Naive thymus-derived CD4-positive, alpha-beta T cell (primary cell): ENCODE data around the gene KRTAP4-5. TPM values are rescaled to one million over a fixed set of nuclear protein-coding genes. Genes with fewer than 3 reads are reported as not detected.
"Not testable (repeated sequence)": the region's sequence is repeated elsewhere in the genome, so short reads cannot be mapped to it uniquely, and the experiment has no call there.

Experiments used
- ATAC-seq: fragments of 150-1000 bp; cut with Tn5 transposase; 2 replicates; pipeline ENCODE4 v1.10.0; 2021; ENCODE audit warnings: mild to moderate bottlenecking, moderate library complexity
- CTCF ChIA-PET: fragments of 350-600 bp; sonication (Branson Sonifier 250); formaldehyde crosslinking; loops from one replicate; lab custom pipeline; 2021; ENCODE audit warnings: antibody characterized with exemption; lab: Charles Lee
- POLR2A ChIA-PET: fragments of 350-600 bp; sonication (Branson Sonifier 250); formaldehyde crosslinking; loops from one replicate; lab custom pipeline; 2021; ENCODE audit warnings: antibody characterized with exemption, inconsistent platforms; lab: Charles Lee
- DNase-seq, 9 donors: peaks; one replicate each; pipeline versions ENCODE4 v3.0.0 to v3.0.0-alpha.2; 2020 to 2022; ENCODE audit warnings: mixed read lengths in 1 of 9
- H3K27ac ChIP-seq: one replicate; pipeline ENCODE4 v1.7.0; 2013; ENCODE audit warnings: mild to moderate bottlenecking, low read depth, low read length, moderate library complexity
- H3K27me3 ChIP-seq, 2 donors: one replicate each; pipeline ENCODE4 v1.7.0; 2013; ENCODE audit warnings: low read length in 2 of 2, mild to moderate bottlenecking in 2 of 2, moderate library complexity in 2 of 2; ENCODE audit not compliant: control insufficient read depth in 2 of 2, insufficient read depth in 2 of 2
- H3K36me3 ChIP-seq, 3 experiments: 1 replicate in 2 of 3; 2 replicates in 1 of 3; pipeline ENCODE4 v1.7.0; 2013; ENCODE audit warnings: low read length in 3 of 3, mild to moderate bottlenecking in 3 of 3, moderate library complexity in 1 of 3; ENCODE audit not compliant: insufficient read depth in 3 of 3, control insufficient read depth in 2 of 3
- H3K4me1 ChIP-seq, 2 donors: one replicate each; pipeline ENCODE4 v1.7.0; 2013; ENCODE audit warnings: low read length in 2 of 2, mild to moderate bottlenecking in 2 of 2, moderate library complexity in 1 of 2; ENCODE audit not compliant: control insufficient read depth in 2 of 2, insufficient read depth in 2 of 2
- H3K4me3 ChIP-seq: 2 replicates; pipeline ENCODE4 v1.7.0; 2013; ENCODE audit warnings: mild to moderate bottlenecking, low read length
- H3K9me3 ChIP-seq, 3 experiments: 1 replicate in 2 of 3; 2 replicates in 1 of 3; pipeline ENCODE4 v1.7.0; 2013; ENCODE audit warnings: low read length in 3 of 3; ENCODE audit not compliant: control insufficient read depth in 2 of 3
- H3K27ac Mint-ChIP-seq, 9 donors: one replicate each; pipeline ENCODE4 v1.8.0; 2020 to 2022; ENCODE audit warnings: mixed read lengths in 9 of 9, mild to moderate bottlenecking in 8 of 9, moderate library complexity in 5 of 9, inconsistent platforms in 2 of 9
- H3K27me3 Mint-ChIP-seq, 5 donors: one replicate each; pipeline ENCODE4 v1.8.0; 2021 to 2022; ENCODE audit warnings: mixed read lengths in 5 of 5, mild to moderate bottlenecking in 1 of 5
- H3K36me3 Mint-ChIP-seq, 5 donors: one replicate each; pipeline ENCODE4 v1.8.0; 2020 to 2022; ENCODE audit warnings: mixed read lengths in 5 of 5, mild to moderate bottlenecking in 3 of 5, inconsistent platforms in 1 of 5
- H3K4me1 Mint-ChIP-seq, 7 donors: one replicate each; pipeline ENCODE4 v1.8.0; 2020 to 2022; ENCODE audit warnings: mixed read lengths in 7 of 7, mild to moderate bottlenecking in 3 of 7, inconsistent platforms in 1 of 7
- H3K4me3 Mint-ChIP-seq, 10 donors: one replicate each; pipeline ENCODE4 v1.8.0; 2020 to 2022; ENCODE audit warnings: mild to moderate bottlenecking in 10 of 10, mixed read lengths in 10 of 10, moderate library complexity in 6 of 10, inconsistent platforms in 2 of 10
- H3K9me3 Mint-ChIP-seq, 11 donors: one replicate each; pipeline ENCODE4 v1.8.0; 2020 to 2022; ENCODE audit warnings: mixed read lengths in 11 of 11, mild to moderate bottlenecking in 4 of 11, inconsistent platforms in 1 of 11, moderate library complexity in 1 of 11
- intact Hi-C, 2 donors: fragments of 100-400 bp; cut with micrococcal nuclease; formaldehyde crosslinking; loops; one replicate each; pipeline ENCODE4 v1.15.1; 2023
- polyA plus RNA-seq, 2 donors: library from polyadenylated mRNA; unstranded; fragments of 300-500 nt; fragmentation: Illumina TruSeq; gene quantifications; one replicate each; pipeline ENCODE4 v1.2.3, GENCODE V29; 2021
- total RNA-seq, 6 experiments: library from RNA in 5 of 6; stranded (reverse) in 5 of 6; gene quantifications; 1 replicate in 5 of 6; 2 replicates in 1 of 6; pipeline ENCODE4 v1.2.3 and lab custom pipeline; 2021 to 2026

The KRTAP4-5 gene
- total and polyA plus RNA-seq, 7 experiments from 2014 or later: not detected

GRCh38 chr17:41151525-41151924 is 1.9 kb upstream of the KRTAP4-5 start:
- Histone ChIP-seq H3K9me3 (no peaks in the 10 kb centered on the region), H3K36me3 (no peaks in the 10 kb centered on the region), H3K27me3 (no peaks in the 10 kb centered on the region), H3K4me1 (no peaks in the 10 kb centered on the region), H3K27ac (no peak overlapping the region), H3K4me3 (no peak overlapping the region)
- intact Hi-C loops: no loop called here
- DNase-seq (no peak), ATAC-seq (no peak)
- POLR2A ChIA-PET: no interaction called here
- H3K36me3 Mint-ChIP-seq: no peaks in the 10 kb centered on the region
- H3K27ac Mint-ChIP-seq: no peak overlapping the region
- H3K9me3 Mint-ChIP-seq: peaks cover 0 to 1% (median 0%) of the 10 kb centered on the region in 11 donors
- H3K4me3 Mint-ChIP-seq: no peak overlapping the region
- H3K4me1 Mint-ChIP-seq: peaks cover 0 to 17% (median 5%) of the 10 kb centered on the region in 7 donors
- CTCF ChIA-PET: no interaction called here
- H3K27me3 Mint-ChIP-seq: peaks cover 0 to 14% (median 9%) of the 10 kb centered on the region in 5 donors

DNA sequence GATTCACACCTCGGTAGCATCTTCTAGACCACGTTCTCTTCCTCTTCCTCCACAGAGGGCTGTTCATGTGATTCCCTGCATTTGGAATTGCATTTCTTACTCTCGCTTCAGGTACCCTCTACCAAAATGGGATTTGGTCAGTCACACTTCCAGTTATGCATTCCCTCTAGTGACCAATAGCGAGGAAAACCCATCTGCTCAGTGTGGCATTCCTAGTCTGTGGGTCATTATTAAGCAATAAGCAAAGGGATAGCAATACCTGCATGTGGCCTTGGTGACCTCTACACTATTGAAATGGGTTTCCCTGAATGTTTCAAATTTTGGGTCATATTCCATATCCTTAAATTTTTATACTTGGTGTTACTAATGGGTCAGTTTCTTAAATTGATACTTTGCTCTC is 401 bp upstream of the KRTAP4-5 start:
- peaks cover 0 to 17% (median 0%) of the 10 kb centered on the region in 5 donors for H3K27me3 Mint-ChIP-seq
- H3K27ac Mint-ChIP-seq: no peak overlapping the region
- ChIA-PET POLR2A (interaction anchor here (1.0 kb wide), 1 partner anchor 42 kb away, joined by 4 read pairs; no protein-coding TSS in a partner anchor), CTCF (interaction anchor here (0.6 kb wide), 1 partner anchor 40 kb away, joined by 5 read pairs; no protein-coding TSS in a partner anchor)
- Histone ChIP-seq H3K4me3 (no peak overlapping the region), H3K27ac (no peak overlapping the region), H3K4me1 (no peaks in the 10 kb centered on the region), H3K36me3 (no peaks in the 10 kb centered on the region), H3K27me3 (no peaks in the 10 kb centered on the region), H3K9me3 (no peaks in the 10 kb centered on the region)
- intact Hi-C loops: no loop called here
- no peaks in the 10 kb centered on the region for H3K36me3 Mint-ChIP-seq
- DNase-seq (no peak), ATAC-seq (no peak)
- H3K4me1 Mint-ChIP-seq: peaks cover 0 to 19% (median 5%) of the 10 kb centered on the region in 7 donors
- peaks cover 0 to 3% (median 0%) of the 10 kb centered on the region in 11 donors for H3K9me3 Mint-ChIP-seq
- no peak overlapping the region for H3K4me3 Mint-ChIP-seq

DNA sequence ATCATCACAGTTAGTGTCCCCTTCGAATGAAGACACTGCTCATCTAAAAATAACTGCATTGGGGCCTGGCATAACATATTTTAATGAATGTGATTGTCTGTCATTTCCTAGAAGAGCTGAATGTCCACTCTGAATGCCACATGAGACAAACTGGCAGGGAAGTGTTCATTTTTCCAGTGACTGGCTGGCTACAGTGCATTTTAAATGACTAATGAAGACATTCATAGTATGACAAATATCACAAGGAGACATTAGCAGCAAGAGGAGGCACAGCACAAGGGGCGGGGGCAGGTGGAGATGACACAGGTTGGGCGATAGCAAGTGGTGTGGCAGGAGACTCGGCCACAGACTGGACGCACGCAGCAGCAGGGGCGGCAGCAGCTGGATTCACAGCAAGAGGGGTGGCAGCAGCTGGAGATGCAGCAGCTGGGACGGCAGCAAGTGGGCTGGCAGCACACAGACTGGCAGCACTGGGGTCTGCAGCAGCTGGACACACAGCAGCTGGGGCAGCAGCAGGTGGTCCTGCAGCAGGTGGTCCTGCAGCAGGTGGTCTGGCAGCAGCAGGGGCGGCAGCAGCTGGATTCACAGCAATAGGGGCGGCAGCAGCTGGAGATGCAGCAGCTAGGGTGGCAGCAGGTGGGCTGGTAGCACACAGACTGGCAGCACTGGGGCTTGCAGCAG is 514 bp downstream of the KRTAP4-5 start:
- intact Hi-C loops: not testable (repeated sequence)

GRCh38 chr17:41147531-41148204 is 2.0 kb downstream of the KRTAP4-5 start:
- Histone ChIP-seq H3K27me3 (no peaks in the 10 kb centered on the region), H3K36me3 (no peaks in the 10 kb centered on the region), H3K27ac (no peak overlapping the region), H3K4me3 (no peak overlapping the region), H3K4me1 (no peaks in the 10 kb centered on the region), H3K9me3 (peaks cover 0 to 6% (median 0%) of the 10 kb centered on the region in 3 experiments)
- no peak for DNase-seq
- peaks cover 0 to 8% (median 4%) of the 10 kb centered on the region in 7 donors for H3K4me1 Mint-ChIP-seq
- peaks cover 7 to 22% (median 9%) of the 10 kb centered on the region in 11 donors for H3K9me3 Mint-ChIP-seq
- peaks cover 0 to 15% (median 8%) of the 10 kb centered on the region in 5 donors for H3K36me3 Mint-ChIP-seq
- peak overlapping the region in 2 of 9 donors; percentile 4 to 61 for H3K27ac Mint-ChIP-seq
- ATAC-seq: no peak
- H3K27me3 Mint-ChIP-seq: peaks cover 0 to 8% (median 0%) of the 10 kb centered on the region in 5 donors
- H3K4me3 Mint-ChIP-seq: no peak overlapping the region
- intact Hi-C loops: no loop called here
- POLR2A ChIA-PET: no interaction called here
- CTCF ChIA-PET: no interaction called here

More for the DNA sequence above, 514 bp downstream of the KRTAP4-5 start:
- CTCF ChIA-PET: interaction anchor here (0.6 kb wide), 1 partner anchor 39 kb away, joined by 5 read pairs; no protein-coding TSS in a partner anchor
- H3K4me3 ChIP-seq, H3K27me3 ChIP-seq, H3K27ac ChIP-seq, POLR2A ChIA-PET, DNase-seq, H3K4me1 ChIP-seq, H3K36me3 Mint-ChIP-seq, ATAC-seq, H3K9me3 ChIP-seq, H3K36me3 ChIP-seq, H3K4me3 Mint-ChIP-seq, H3K9me3 Mint-ChIP-seq: not testable (repeated sequence)
- peak overlapping the region in 1 of 9 donors; percentile 7 for H3K27ac Mint-ChIP-seq
- peaks cover 0 to 18% (median 0%) of the 10 kb centered on the region in 5 donors for H3K27me3 Mint-ChIP-seq
- peaks cover 0 to 19% (median 5%) of the 10 kb centered on the region in 7 donors for H3K4me1 Mint-ChIP-seq

DNA sequence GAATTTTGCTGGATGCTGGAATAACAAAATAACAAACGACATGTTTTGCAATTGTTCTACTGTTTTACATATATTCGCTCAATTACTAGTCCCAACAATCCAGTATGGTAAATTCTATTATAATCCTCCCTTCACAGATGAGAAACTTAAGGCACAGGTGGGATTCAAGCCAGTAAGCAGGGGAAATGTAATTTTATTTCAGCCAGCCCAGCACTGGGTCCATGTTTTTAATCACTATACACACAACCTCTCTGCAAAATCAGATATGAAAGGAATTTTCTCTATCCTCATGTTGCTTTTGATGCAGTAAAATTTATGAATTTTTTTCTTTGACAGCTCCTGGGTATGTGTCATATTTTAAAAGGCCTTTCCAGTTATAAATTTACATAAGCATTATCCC is 4.4 kb downstream of the KRTAP4-5 start:
- Histone ChIP-seq H3K36me3 (no peaks in the 10 kb centered on the region), H3K4me1 (no peaks in the 10 kb centered on the region), H3K4me3 (no peak overlapping the region), H3K9me3 (peaks cover 0 to 8% (median 0%) of the 10 kb centered on the region in 3 experiments), H3K27ac (no peak overlapping the region), H3K27me3 (no peaks in the 10 kb centered on the region)
- no peak overlapping the region for H3K4me3 Mint-ChIP-seq
- intact Hi-C loops: no loop called here
- POLR2A ChIA-PET: no interaction called here
- peaks cover 0 to 26% (median 16%) of the 10 kb centered on the region in 5 donors for H3K36me3 Mint-ChIP-seq
- H3K27me3 Mint-ChIP-seq: peaks cover 0 to 8% (median 0%) of the 10 kb centered on the region in 5 donors
- CTCF ChIA-PET: no interaction called here
- ATAC-seq: no peak
- peaks cover 0 to 8% (median 4%) of the 10 kb centered on the region in 7 donors for H3K4me1 Mint-ChIP-seq
- no peak for DNase-seq
- H3K9me3 Mint-ChIP-seq: peaks cover 9 to 44% (median 21%) of the 10 kb centered on the region in 11 donors
- no peak overlapping the region for H3K27ac Mint-ChIP-seq

DNA sequence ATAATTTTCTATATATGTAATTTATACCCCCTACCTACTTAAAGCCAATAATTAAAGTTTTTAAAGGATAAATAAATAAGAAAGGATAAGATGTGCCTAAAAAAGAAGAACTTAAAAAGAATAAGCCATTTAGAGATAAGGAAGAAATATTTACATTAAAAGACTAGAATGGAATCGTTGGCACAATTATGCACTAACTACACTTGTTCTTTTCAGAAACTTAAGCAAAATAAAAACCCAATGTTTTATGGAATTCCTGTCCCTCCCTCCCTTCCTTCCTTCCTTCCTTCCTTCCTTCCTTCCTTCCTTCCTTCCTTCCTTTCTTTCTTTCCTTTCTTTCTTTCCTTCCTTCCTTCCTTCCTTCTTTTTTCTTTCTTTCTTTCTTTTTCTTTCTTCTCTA is 4.8 kb downstream of the KRTAP4-5 start:
- Mint-ChIP-seq H3K36me3 (peaks cover 0 to 27% (median 16%) of the 10 kb centered on the region in 5 donors), H3K4me1 (peaks cover 0 to 8% (median 4%) of the 10 kb centered on the region in 7 donors), H3K27me3 (peaks cover 0 to 8% (median 0%) of the 10 kb centered on the region in 5 donors), H3K4me3 (no peak overlapping the region), H3K9me3 (peaks cover 9 to 47% (median 21%) of the 10 kb centered on the region in 11 donors), H3K27ac (no peak overlapping the region)
- ATAC-seq (no peak), DNase-seq (no peak)
- Histone ChIP-seq H3K9me3 (peaks cover 0 to 11% (median 0%) of the 10 kb centered on the region in 3 experiments), H3K27me3 (no peaks in the 10 kb centered on the region), H3K4me3 (no peak overlapping the region), H3K27ac (no peak overlapping the region), H3K4me1 (no peaks in the 10 kb centered on the region), H3K36me3 (no peaks in the 10 kb centered on the region)
- ChIA-PET CTCF (no interaction called here), POLR2A (no interaction called here)
- intact Hi-C loops: no loop called here
